HepG2 (cell line): ENCODE measurements around the gene FAM156B.

Experiments used
- CBX5 ChIP-seq: sonication (generic); formaldehyde crosslinking; IDR thresholded peaks from 2 replicates; pipeline ENCODE4 v1.4.0; 2020; ENCODE audit warnings: missing genetic modification reagents, borderline replicate concordance
- CTCF ChIP-seq: sonication (generic); formaldehyde crosslinking; IDR thresholded peaks from 2 replicates; pipeline ENCODE4 v1.5.0; 2020; ENCODE audit warnings: mild to moderate bottlenecking, missing genetic modification reagents, moderate library complexity
- ELK4 ChIP-seq: sonication (generic); formaldehyde crosslinking; IDR thresholded peaks from 2 replicates; pipeline ENCODE4 v1.9.0; 2021; ENCODE audit warnings: missing genetic modification reagents, borderline replicate concordance
- GTF2F1 ChIP-seq: fragments of 150-350 bp; IDR thresholded peaks from 2 replicates; pipeline ENCODE4 v1.6.1; 2014; ENCODE audit warnings: low read length
- HMGA1 ChIP-seq: sonication (generic); formaldehyde crosslinking; conservative IDR thresholded peaks from 2 replicates; pipeline ENCODE4 v1.4.0; 2020; ENCODE audit warnings: missing genetic modification reagents
- IKZF1 ChIP-seq: fragments of 450-650 bp; IDR thresholded peaks from 2 replicates; pipeline ENCODE4 v1.7.1; 2016
- NFIC ChIP-seq: IDR thresholded peaks from 2 replicates; pipeline ENCODE4 v1.6.1; 2012; ENCODE audit warnings: mild to moderate bottlenecking, low read length, inconsistent platforms
- NRL ChIP-seq: sonication (generic); formaldehyde crosslinking; IDR thresholded peaks from 2 replicates; pipeline ENCODE4 v1.5.0; 2020; ENCODE audit warnings: missing genetic modification reagents, mild to moderate bottlenecking, moderate library complexity, borderline replicate concordance
- PCBP2 ChIP-seq: fragments of 200-400 bp; formaldehyde crosslinking; optimal IDR thresholded peaks from 2 replicates; pipeline ENCODE3; 2018; ENCODE audit warnings: low read length, low read depth; ENCODE audit not compliant: poor library complexity, severe bottlenecking
- POLR2A ChIP-seq, 2 experiments: IDR thresholded peaks; 2 replicates each; pipeline ENCODE4 v1.6.1; 2011; ENCODE audit warnings: low read depth in 2 of 2, low read length in 2 of 2, mild to moderate bottlenecking in 1 of 2, moderate library complexity in 1 of 2; ENCODE audit not compliant: insufficient read depth in 1 of 2
- SNAPC2 ChIP-seq: sonication (generic); formaldehyde crosslinking; IDR thresholded peaks from 2 replicates; pipeline ENCODE4 v1.8.1; 2022; ENCODE audit warnings: mild to moderate bottlenecking, missing genetic modification reagents
- YY1 ChIP-seq: IDR thresholded peaks from 2 replicates; pipeline ENCODE4 v1.6.1; 2011; ENCODE audit warnings: low read length, low read depth, moderate library complexity, mild to moderate bottlenecking; ENCODE audit not compliant: insufficient read depth, insufficient replicate concordance
- ZNF549 ChIP-seq: sonication (generic); formaldehyde crosslinking; IDR thresholded peaks from 2 replicates; pipeline ENCODE4 v1.5.0; 2020; ENCODE audit warnings: missing genetic modification reagents
- TF ChIP-seq, protein P1 (sequence below): sonication (generic); formaldehyde crosslinking; IDR thresholded peaks from 2 replicates; pipeline ENCODE4 v1.4.0; 2020; ENCODE audit warnings: missing genetic modification reagents

- TF ChIP-seq SNAPC2 (CRISPR knock-in tag) (no peak), GTF2F1 (no peak), NRL (CRISPR knock-in tag) (no peak), CBX5 (no peak), ZNF549 (CRISPR knock-in tag) (no peak), IKZF1 (no peak), HMGA1 (CRISPR knock-in tag) (no peak), ELK4 (no peak), YY1 (no peak), CTCF (CRISPR knock-in tag) (no peak), PCBP2 (no peak), POLR2A (IDR thresholded peaks at IDR 0.05; ENCODE audit: insufficient read depth in 1 of 2, low read depth in 2 of 2, low read length in 2 of 2) (no peak), NFIC (no peak)
- TF ChIP-seq, protein P1, sequence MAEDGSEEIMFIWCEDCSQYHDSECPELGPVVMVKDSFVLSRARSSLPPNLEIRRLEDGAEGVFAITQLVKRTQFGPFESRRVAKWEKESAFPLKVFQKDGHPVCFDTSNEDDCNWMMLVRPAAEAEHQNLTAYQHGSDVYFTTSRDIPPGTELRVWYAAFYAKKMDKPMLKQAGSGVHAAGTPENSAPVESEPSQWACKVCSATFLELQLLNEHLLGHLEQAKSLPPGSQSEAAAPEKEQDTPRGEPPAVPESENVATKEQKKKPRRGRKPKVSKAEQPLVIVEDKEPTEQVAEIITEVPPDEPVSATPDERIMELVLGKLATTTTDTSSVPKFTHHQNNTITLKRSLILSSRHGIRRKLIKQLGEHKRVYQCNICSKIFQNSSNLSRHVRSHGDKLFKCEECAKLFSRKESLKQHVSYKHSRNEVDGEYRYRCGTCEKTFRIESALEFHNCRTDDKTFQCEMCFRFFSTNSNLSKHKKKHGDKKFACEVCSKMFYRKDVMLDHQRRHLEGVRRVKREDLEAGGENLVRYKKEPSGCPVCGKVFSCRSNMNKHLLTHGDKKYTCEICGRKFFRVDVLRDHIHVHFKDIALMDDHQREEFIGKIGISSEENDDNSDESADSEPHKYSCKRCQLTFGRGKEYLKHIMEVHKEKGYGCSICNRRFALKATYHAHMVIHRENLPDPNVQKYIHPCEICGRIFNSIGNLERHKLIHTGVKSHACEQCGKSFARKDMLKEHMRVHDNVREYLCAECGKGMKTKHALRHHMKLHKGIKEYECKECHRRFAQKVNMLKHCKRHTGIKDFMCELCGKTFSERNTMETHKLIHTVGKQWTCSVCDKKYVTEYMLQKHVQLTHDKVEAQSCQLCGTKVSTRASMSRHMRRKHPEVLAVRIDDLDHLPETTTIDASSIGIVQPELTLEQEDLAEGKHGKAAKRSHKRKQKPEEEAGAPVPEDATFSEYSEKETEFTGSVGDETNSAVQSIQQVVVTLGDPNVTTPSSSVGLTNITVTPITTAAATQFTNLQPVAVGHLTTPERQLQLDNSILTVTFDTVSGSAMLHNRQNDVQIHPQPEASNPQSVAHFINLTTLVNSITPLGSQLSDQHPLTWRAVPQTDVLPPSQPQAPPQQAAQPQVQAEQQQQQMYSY (CRISPR knock-in tag): no peak
These were observed 37.0 kb downstream of the FAM156B start for GRCh38 chrX:52933976-52934703.
